ENCODE measurements around the gene USPL1. TPM values are rescaled to one million over a fixed set of nuclear protein-coding genes. Genes with fewer than 3 reads are reported as not detected.

The USPL1 gene
- total RNA-seq, 4 donors from 2014 or later, result 16.5 to 31.6 (median 22.1) TPM

- H3K36me3 ChIP-seq, result no peaks in the 10 kb centered on the region
- DNase-seq (ENCODE audit: low spot score in 2 of 2), result no peak
- WGBS, 2 donors, result 91 to 93% methylated on average over 1 of the region's 1 CpG
- no peaks in the 10 kb centered on the region for H3K27me3 ChIP-seq
- H3K4me1 ChIP-seq, result no peaks in the 10 kb centered on the region
- H3K9me3 ChIP-seq, result no peaks in the 10 kb centered on the region
- no peak overlapping the region for H3K4me3 ChIP-seq
- no peak overlapping the region for H3K27ac ChIP-seq
- no peak for TF ChIP-seq POLR2A (IDR thresholded peaks at IDR 0.05)
These were observed 33.5 kb upstream of the USPL1 start for GRCh38 chr13:30584051-30584731.

GRCh38 chr13:30585748-30586262, 31.9 kb upstream of the USPL1 start:
- Histone ChIP-seq H3K4me1 (no peaks in the 10 kb centered on the region), H3K4me3 (no peak overlapping the region), H3K27me3 (no peaks in the 10 kb centered on the region), H3K36me3 (no peaks in the 10 kb centered on the region), H3K27ac (no peak overlapping the region), H3K9me3 (no peaks in the 10 kb centered on the region)
- TF ChIP-seq EP300 (IDR thresholded peaks at IDR 0.05), result no peak
- no peak for TF ChIP-seq CTCF (IDR thresholded peaks at IDR 0.05)
- no peak for TF ChIP-seq POLR2A (IDR thresholded peaks at IDR 0.05)
- 53 to 64% methylated on average over 3 of the region's 3 CpGs for WGBS, 2 donors
- DNase-seq (ENCODE audit: low spot score in 2 of 2), result no peak

- no peak for DNase-seq (ENCODE audit: low spot score in 2 of 2)
- no peaks in the 10 kb centered on the region for H3K27me3 ChIP-seq
- H3K27ac ChIP-seq, result no peak overlapping the region
- H3K4me3 ChIP-seq, result no peak overlapping the region
- H3K4me1 ChIP-seq, result no peaks in the 10 kb centered on the region
- no peaks in the 10 kb centered on the region for H3K9me3 ChIP-seq
- TF ChIP-seq CTCF (IDR thresholded peaks at IDR 0.05) (no peak), EP300 (IDR thresholded peaks at IDR 0.05) (no peak), POLR2A (IDR thresholded peaks at IDR 0.05) (no peak)
- H3K36me3 ChIP-seq, result no peaks in the 10 kb centered on the region
- 72 to 93% methylated on average over 1 of the region's 1 CpG for WGBS, 2 donors
These were observed 30.5 kb upstream of the USPL1 start for GRCh38 chr13:30587231-30587630.

- DNase-seq (ENCODE audit: low spot score in 2 of 2), result no peak
These were observed 30.0 kb upstream of the USPL1 start for GRCh38 chr13:30587739-30588138.

GRCh38 chr13:30593001-30593400, 24.7 kb upstream of the USPL1 start:
- Histone ChIP-seq H3K27me3 (no peaks in the 10 kb centered on the region), H3K9me3 (no peaks in the 10 kb centered on the region), H3K36me3 (no peaks in the 10 kb centered on the region), H3K27ac (no peak overlapping the region), H3K4me1 (no peaks in the 10 kb centered on the region), H3K4me3 (no peak overlapping the region)
- no peak for DNase-seq (ENCODE audit: low spot score in 2 of 2)
- TF ChIP-seq CTCF (IDR thresholded peaks at IDR 0.05) (no peak), EP300 (IDR thresholded peaks at IDR 0.05) (no peak), POLR2A (IDR thresholded peaks at IDR 0.05) (no peak)
- WGBS, 2 donors, result 86 to 88% methylated on average over 2 of the region's 2 CpGs

More at GRCh38 chr13:30587739-30588138, 30.0 kb upstream of the USPL1 start:
- no peaks in the 10 kb centered on the region for H3K27me3 ChIP-seq
- no peak overlapping the region for H3K4me3 ChIP-seq
- no peaks in the 10 kb centered on the region for H3K4me1 ChIP-seq
- no peak overlapping the region for H3K27ac ChIP-seq
- TF ChIP-seq CTCF (IDR thresholded peaks at IDR 0.05) (no peak), POLR2A (IDR thresholded peaks at IDR 0.05) (no peak), EP300 (IDR thresholded peaks at IDR 0.05) (no peak)
- H3K9me3 ChIP-seq, result no peaks in the 10 kb centered on the region
- no peaks in the 10 kb centered on the region for H3K36me3 ChIP-seq

Measured in tibial nerve (tissue), 4 donors.